Non-pigmented ciliary epithelial cell (primary cell): ENCODE measurements around the gene FBXO3.

Experiments
- DNase-seq: peaks from one replicate; pipeline ENCODE4 v3.0.0-alpha.2; 2010; ENCODE audit warnings: low read depth

Gene FBXO3

GRCh38 chr11:33701302-33702230, 72.8 kb downstream of the FBXO3 start:
- DNase-seq: peak; percentile 54

- peak; percentile 71 for DNase-seq
These were observed 73.6 kb downstream of the FBXO3 start, which contains the start of gene C11orf91 for GRCh38 chr11:33700502-33701271. Gene C11orf91, minus strand, starts transcription at chr11:33700826. Its CDS starts 86 bp downstream, at chr11:33700740.

- DNase-seq: no peak
These were observed 74.2 kb downstream of the FBXO3 start for GRCh38 chr11:33700063-33700501.

- DNase-seq: no peak
These were observed 74.7 kb downstream of the FBXO3 start for GRCh38 chr11:33699515-33700062.

DNA sequence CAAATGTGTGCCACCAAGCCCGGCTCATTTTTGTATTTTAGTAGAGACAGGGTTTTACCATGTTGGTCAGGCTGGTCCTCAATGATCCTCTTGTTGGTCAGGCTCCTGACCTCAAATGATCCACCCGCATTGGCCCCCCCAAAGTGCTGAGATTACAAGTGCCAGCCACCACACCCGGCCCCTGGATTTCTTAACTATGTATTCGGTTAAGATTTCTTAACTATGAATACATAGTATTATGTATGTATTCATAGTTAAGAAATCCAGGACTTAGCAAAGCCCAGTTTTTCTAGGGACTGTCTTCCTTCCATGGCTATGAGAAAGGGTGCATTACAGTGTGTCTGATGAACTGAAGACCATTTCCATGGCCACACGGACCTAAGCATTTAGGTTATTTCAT, 75.4 kb downstream of the FBXO3 start:
- no peak for DNase-seq

- DNase-seq: no peak
These were observed 76.3 kb downstream of the FBXO3 start for GRCh38 chr11:33697997-33698396.

DNA sequence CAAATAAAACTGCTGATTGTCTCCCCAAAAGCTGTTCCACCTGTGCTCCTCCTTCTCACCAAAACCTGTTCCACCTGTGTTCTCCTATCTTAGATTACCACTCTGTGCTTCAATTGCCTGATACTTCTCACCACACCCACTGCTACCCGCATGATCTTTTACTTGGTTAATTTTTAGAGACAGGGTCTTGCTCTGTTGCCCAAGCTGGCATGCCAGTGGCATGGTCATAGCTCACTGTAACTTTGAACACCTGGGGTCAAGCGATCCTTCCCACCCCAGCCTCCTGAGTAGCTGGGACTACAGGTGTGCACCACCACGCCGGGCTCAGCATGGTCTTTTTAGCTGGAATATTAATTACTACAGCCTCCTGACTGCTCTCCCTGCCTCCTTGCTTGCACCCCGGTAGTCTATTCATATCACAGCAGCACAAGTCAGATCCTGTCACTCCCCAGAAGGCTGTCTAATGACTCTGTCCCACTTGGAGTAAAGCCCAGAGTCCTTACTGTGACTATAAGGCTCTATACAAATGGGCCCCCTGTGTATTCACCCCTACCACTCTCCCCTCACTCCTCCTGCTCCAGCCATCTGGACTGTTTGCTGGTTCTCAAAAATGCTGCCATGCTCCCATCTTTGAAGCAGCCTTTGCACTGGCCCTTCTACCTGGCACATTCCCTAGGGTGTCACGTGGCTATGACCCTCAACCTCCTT, 77.2 kb downstream of the FBXO3 start:
- no peak for DNase-seq

DNA sequence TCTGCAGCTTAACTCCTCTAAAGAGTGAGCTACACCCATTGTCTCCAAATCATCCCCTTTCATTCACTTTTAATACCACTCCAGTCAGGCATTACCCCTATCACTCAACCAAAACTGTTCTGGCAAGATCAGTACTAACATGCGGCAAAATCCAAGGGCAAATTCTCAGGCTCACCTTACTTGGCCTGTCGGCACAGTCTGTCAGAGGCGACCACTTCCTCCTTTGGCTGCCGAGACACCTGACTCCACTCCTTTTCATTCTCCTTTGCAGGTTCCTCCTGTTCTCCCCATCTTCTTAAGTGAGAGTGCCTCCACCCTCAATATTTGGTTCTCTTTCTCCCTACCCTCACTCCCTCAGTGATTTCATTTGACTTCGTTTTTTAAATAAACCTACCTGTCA, 77.9 kb downstream of the FBXO3 start:
- DNase-seq: no peak

DNA sequence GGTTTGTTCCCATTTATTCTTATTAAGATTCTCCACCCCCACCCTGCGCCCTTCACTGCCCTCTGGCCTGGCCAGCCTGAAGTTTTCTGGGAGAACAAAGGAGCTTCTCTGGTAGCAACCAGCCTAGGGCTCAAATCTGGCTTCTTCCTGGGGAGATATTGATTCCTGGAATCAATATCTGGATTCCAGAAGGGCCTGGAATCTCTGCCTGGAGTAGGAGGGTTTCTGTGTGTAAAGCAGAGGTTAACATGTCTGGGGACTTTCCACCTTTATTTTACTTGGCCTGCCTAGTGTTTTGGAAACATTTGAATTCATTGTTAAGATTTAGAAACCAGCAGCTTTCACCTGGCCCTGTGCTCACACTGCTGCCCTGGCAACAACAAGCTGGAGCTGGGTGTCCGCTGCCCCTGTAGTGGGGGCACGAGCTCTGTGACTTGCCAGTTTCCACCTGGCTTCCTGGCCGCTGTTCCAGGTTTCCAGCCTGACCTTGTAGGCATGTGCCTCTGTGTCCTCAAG, 79.2 kb downstream of the FBXO3 start:
- DNase-seq: no peak

DNA sequence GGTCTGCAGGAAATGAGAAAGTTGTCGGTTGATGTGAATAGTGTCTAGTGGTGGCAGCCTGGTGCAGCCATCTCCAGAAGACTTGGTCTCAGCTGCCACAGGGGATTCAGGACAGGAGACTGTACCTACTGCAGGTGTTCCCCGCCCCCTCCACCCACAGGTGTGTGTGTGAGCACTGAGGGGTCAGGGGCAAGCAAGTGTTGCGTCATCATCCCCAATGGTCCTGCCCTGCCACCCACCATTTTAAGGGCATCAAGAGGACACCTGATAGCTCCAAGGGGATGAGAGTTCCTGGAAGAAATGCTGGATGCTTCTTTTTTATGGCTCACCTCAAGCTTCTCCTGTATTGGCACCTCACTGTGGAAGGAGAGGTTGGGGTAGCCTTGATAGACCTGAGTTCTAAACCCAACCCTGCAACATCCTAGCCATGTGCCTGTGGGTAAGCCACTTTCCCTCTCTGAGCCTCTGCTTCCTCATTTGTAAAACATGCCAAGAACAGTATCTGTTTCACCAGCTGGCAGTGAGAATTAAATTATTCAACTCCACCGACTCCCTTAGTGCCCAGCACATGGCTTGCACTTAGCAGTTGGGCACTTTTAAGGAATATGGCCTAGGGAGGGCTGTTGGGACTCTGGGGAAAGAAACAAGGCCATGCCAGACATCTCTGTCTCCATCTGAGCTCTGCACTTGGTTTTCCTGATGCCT, 79.8 kb downstream of the FBXO3 start:
- no peak for DNase-seq

- DNase-seq: no peak
These were observed 81.8 kb downstream of the FBXO3 start for GRCh38 chr11:33692541-33692940.

DNA sequence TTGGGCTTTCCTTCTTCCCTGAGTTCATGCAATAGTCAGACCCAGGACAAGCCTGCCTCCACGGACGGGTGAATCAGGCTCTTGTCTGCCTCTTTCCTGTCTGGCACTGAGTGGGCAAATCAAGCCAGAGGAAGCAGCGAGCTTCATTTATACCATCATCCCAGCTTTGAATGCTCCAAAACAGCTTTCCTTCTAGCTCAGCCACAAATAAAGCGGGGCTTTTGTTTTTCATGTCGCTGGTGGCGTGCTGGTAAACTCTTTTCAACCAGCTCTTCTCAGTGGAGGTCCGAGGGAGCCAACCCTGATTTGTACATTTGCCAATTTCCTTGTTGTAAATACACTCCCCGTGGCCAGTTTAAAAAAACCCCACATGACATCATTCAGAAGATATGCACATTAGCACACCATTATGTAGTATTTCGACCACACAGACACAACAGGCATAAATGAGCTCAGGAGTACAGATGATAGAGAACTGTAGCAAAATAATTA, 82.3 kb downstream of the FBXO3 start:
- DNase-seq: peak; percentile 96

- no peak for DNase-seq
These were observed 83.1 kb downstream of the FBXO3 start for GRCh38 chr11:33691066-33691864.
